Neural cell (in vitro differentiated cells): ENCODE data around the gene FKRP.

Experiments
- POLR2AphosphoS5 ChIP-seq: IDR thresholded peaks from 2 replicates; pipeline ENCODE4 v1.6.1; 2012
- TF ChIP-seq, protein P1 (sequence below): fragments of 450-650 bp; IDR thresholded peaks from 2 replicates; pipeline ENCODE4 v1.5.1; 2014; ENCODE audit warnings: antibody characterized with exemption, mild to moderate bottlenecking, moderate library complexity; ENCODE audit not compliant: poor library complexity, severe bottlenecking
- TF ChIP-seq, protein P2 (sequence below): IDR thresholded peaks from 2 replicates; pipeline ENCODE4 v1.6.1; 2012; ENCODE audit warnings: borderline replicate concordance

DNA sequence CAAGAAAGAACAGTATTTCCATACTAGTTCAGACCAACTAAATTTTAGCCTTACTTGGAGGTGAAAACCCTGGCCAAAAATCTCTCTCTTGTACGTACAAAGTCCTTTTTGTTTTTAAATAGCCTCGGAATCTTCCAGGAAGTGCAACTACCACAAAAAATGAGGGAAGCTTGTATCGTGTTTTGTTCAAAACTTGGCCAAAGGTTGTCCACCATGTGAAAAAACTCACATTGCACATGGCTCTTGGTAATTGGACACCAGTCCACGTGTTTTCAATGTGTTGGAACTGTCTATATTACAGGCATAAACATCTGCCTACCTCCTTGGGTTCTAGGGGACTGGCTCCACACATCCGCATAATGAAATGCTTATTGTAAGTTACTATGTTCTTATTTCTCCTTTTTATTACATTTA, 15.6 kb downstream of the FKRP start:
- TF ChIP-seq, protein P1, sequence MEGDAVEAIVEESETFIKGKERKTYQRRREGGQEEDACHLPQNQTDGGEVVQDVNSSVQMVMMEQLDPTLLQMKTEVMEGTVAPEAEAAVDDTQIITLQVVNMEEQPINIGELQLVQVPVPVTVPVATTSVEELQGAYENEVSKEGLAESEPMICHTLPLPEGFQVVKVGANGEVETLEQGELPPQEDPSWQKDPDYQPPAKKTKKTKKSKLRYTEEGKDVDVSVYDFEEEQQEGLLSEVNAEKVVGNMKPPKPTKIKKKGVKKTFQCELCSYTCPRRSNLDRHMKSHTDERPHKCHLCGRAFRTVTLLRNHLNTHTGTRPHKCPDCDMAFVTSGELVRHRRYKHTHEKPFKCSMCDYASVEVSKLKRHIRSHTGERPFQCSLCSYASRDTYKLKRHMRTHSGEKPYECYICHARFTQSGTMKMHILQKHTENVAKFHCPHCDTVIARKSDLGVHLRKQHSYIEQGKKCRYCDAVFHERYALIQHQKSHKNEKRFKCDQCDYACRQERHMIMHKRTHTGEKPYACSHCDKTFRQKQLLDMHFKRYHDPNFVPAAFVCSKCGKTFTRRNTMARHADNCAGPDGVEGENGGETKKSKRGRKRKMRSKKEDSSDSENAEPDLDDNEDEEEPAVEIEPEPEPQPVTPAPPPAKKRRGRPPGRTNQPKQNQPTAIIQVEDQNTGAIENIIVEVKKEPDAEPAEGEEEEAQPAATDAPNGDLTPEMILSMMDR: no peak
- no peak for TF ChIP-seq POLR2AphosphoS5
- TF ChIP-seq, protein P2, sequence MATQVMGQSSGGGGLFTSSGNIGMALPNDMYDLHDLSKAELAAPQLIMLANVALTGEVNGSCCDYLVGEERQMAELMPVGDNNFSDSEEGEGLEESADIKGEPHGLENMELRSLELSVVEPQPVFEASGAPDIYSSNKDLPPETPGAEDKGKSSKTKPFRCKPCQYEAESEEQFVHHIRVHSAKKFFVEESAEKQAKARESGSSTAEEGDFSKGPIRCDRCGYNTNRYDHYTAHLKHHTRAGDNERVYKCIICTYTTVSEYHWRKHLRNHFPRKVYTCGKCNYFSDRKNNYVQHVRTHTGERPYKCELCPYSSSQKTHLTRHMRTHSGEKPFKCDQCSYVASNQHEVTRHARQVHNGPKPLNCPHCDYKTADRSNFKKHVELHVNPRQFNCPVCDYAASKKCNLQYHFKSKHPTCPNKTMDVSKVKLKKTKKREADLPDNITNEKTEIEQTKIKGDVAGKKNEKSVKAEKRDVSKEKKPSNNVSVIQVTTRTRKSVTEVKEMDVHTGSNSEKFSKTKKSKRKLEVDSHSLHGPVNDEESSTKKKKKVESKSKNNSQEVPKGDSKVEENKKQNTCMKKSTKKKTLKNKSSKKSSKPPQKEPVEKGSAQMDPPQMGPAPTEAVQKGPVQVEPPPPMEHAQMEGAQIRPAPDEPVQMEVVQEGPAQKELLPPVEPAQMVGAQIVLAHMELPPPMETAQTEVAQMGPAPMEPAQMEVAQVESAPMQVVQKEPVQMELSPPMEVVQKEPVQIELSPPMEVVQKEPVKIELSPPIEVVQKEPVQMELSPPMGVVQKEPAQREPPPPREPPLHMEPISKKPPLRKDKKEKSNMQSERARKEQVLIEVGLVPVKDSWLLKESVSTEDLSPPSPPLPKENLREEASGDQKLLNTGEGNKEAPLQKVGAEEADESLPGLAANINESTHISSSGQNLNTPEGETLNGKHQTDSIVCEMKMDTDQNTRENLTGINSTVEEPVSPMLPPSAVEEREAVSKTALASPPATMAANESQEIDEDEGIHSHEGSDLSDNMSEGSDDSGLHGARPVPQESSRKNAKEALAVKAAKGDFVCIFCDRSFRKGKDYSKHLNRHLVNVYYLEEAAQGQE: no peak
